ENCODE data around the gene AFAP1.

The AFAP1 gene

GRCh38 chr4:7855731-7856130 lies 83.9 kb downstream of the AFAP1 start:
- in situ Hi-C loops (cut with HindIII; ENCODE audit: low pct_ligation_motif_present, low sequenced_read_pairs): no loop called here
- TF ChIP-seq CTCF (IDR thresholded peaks at IDR 0.05; ENCODE audit: low read depth, low read length, missing control alignments): no peak
- Histone ChIP-seq H3K4me3 (ENCODE audit: low read depth, low read length) (no peak overlapping the region), H3K27me3 (replicated peaks) (no peaks in the 10 kb centered on the region), H3K27ac (no peak overlapping the region), H3K36me3 (replicated peaks) (peaks cover 44% of the 10 kb centered on the region)
- no peak for DNase-seq

GRCh38 chr4:7854697-7855370 lies 84.8 kb downstream of the AFAP1 start:
- DNase-seq: no peak
- no peaks in the 10 kb centered on the region for H3K27me3 ChIP-seq (replicated peaks)
- H3K36me3 ChIP-seq (replicated peaks): peaks cover 45% of the 10 kb centered on the region
- in situ Hi-C loops (cut with HindIII; ENCODE audit: low pct_ligation_motif_present, low sequenced_read_pairs): no loop called here
- TF ChIP-seq CTCF (IDR thresholded peaks at IDR 0.05; ENCODE audit: low read depth, low read length, missing control alignments): no peak
- no peak overlapping the region for H3K27ac ChIP-seq
- H3K4me3 ChIP-seq (ENCODE audit: low read depth, low read length): no peak overlapping the region

- in situ Hi-C loops (cut with HindIII; ENCODE audit: low pct_ligation_motif_present, low sequenced_read_pairs): no loop called here
- no peak for TF ChIP-seq CTCF (IDR thresholded peaks at IDR 0.05; ENCODE audit: low read depth, low read length, missing control alignments)
- no peak overlapping the region for H3K4me3 ChIP-seq (ENCODE audit: low read depth, low read length)
- DNase-seq: no peak
- peaks cover 48% of the 10 kb centered on the region for H3K36me3 ChIP-seq (replicated peaks)
- H3K27me3 ChIP-seq (replicated peaks): no peaks in the 10 kb centered on the region
- H3K27ac ChIP-seq: no peak overlapping the region
These were observed 85.4 kb downstream of the AFAP1 start for GRCh38 chr4:7854216-7854615.

GRCh38 chr4:7853271-7853670 lies 86.4 kb downstream of the AFAP1 start:
- Histone ChIP-seq H3K36me3 (replicated peaks) (peaks cover 48% of the 10 kb centered on the region), H3K27ac (peak overlapping the region; percentile 53), H3K27me3 (replicated peaks) (no peaks in the 10 kb centered on the region), H3K4me3 (ENCODE audit: low read depth, low read length) (no peak overlapping the region)
- DNase-seq: no peak
- TF ChIP-seq CTCF (IDR thresholded peaks at IDR 0.05; ENCODE audit: low read depth, low read length, missing control alignments): no peak
- in situ Hi-C loops (cut with HindIII; ENCODE audit: low pct_ligation_motif_present, low sequenced_read_pairs): no loop called here

GRCh38 chr4:7852568-7853185 lies 87.0 kb downstream of the AFAP1 start:
- Histone ChIP-seq H3K36me3 (replicated peaks) (peaks cover 48% of the 10 kb centered on the region), H3K4me3 (ENCODE audit: low read depth, low read length) (no peak overlapping the region), H3K27ac (peak overlapping the region; percentile 72), H3K27me3 (replicated peaks) (no peaks in the 10 kb centered on the region)
- in situ Hi-C loops (cut with HindIII; ENCODE audit: low pct_ligation_motif_present, low sequenced_read_pairs): no loop called here
- no peak for TF ChIP-seq CTCF (IDR thresholded peaks at IDR 0.05; ENCODE audit: low read depth, low read length, missing control alignments)
- peak; percentile 84 for DNase-seq

All from brain microvascular endothelial cell (primary cell).